Retinal pigment epithelial cell (primary cell): ENCODE measurements around the gene CDK16.

Experiments used
- DNase-seq: peaks from one replicate; pipeline ENCODE4 v3.0.0-alpha.2; 2010; ENCODE audit warnings: low read depth
- H3K4me3 ChIP-seq: 2 replicates; pipeline ENCODE4 v1.5.1; 2011; ENCODE audit warnings: mild to moderate bottlenecking, low read length, control low read depth, moderate library complexity
- TF ChIP-seq, protein P1 (sequence below): conservative IDR thresholded peaks from 2 replicates; pipeline ENCODE4 v1.5.1; 2011; ENCODE audit warnings: low read depth, low read length, control low read depth, inconsistent platforms

CDK16 gene

GRCh38 chrX:47186096-47186740 lies 32.3 kb upstream of the CDK16 start:
- TF ChIP-seq, protein P1, sequence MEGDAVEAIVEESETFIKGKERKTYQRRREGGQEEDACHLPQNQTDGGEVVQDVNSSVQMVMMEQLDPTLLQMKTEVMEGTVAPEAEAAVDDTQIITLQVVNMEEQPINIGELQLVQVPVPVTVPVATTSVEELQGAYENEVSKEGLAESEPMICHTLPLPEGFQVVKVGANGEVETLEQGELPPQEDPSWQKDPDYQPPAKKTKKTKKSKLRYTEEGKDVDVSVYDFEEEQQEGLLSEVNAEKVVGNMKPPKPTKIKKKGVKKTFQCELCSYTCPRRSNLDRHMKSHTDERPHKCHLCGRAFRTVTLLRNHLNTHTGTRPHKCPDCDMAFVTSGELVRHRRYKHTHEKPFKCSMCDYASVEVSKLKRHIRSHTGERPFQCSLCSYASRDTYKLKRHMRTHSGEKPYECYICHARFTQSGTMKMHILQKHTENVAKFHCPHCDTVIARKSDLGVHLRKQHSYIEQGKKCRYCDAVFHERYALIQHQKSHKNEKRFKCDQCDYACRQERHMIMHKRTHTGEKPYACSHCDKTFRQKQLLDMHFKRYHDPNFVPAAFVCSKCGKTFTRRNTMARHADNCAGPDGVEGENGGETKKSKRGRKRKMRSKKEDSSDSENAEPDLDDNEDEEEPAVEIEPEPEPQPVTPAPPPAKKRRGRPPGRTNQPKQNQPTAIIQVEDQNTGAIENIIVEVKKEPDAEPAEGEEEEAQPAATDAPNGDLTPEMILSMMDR: no peak
- no peak for DNase-seq
- no peak overlapping the region for H3K4me3 ChIP-seq

GRCh38 chrX:47187106-47187677 lies 31.3 kb upstream of the CDK16 start:
- H3K4me3 ChIP-seq: no peak overlapping the region
- TF ChIP-seq, protein P1: no peak
- no peak for DNase-seq

DNA sequence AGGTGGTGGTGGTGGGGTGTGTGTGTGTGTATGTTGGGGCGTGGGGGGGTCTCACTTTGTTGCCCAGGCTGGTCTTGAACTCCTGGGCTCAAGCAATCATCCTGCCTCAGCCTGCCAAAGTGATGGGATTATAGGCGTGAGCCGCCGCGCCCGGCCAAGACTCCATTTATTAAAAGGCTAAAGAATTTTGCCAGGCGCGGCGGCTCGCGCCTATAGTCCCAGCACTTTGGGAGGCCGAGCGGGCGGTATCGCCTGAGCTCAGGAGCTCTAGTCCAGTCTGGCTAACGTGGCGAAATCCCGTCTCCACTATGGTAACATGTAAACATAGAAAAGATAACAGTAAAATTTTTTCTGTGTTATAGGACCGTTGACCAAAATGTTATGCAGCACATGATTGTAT lies 28.6 kb upstream of the CDK16 start:
- DNase-seq: no peak
- no peak overlapping the region for H3K4me3 ChIP-seq
- TF ChIP-seq, protein P1: no peak

- peak overlapping the region; percentile 63 for H3K4me3 ChIP-seq
- TF ChIP-seq, protein P1: no peak
- DNase-seq: peak; percentile 74
Observed at GRCh38 chrX:47190445-47191269, 27.8 kb upstream of the CDK16 start.

GRCh38 chrX:47191331-47191730 lies 27.1 kb upstream of the CDK16 start:
- H3K4me3 ChIP-seq: peak overlapping the region; percentile 63
- no peak for DNase-seq
- TF ChIP-seq, protein P1: no peak

- TF ChIP-seq, protein P1: no peak
- DNase-seq: no peak
- H3K4me3 ChIP-seq: peak overlapping the region; percentile 63
Observed at GRCh38 chrX:47191806-47192401, 26.6 kb upstream of the CDK16 start.
